MM.1S (cell line): ENCODE results near the gene SGK1.

ENCODE experiments used
- DNase-seq: peaks from one replicate; pipeline ENCODE4 v3.0.0-alpha.2; 2015
- H2AFZ ChIP-seq: fragments of 300-600 bp; sonication (generic); 2 replicates; pipeline ENCODE4 v1.6.0; 2016; ENCODE audit warnings: antibody characterized with exemption, low read length
- H3F3A ChIP-seq: fragments of 300-600 bp; sonication (generic); 2 replicates; pipeline ENCODE4 v1.6.1; 2016; ENCODE audit warnings: mild to moderate bottlenecking, antibody characterized with exemption, low read length, moderate library complexity, mixed read lengths; ENCODE audit not compliant: insufficient read depth
- H3K27ac ChIP-seq: fragments of 300-600 bp; sonication (generic); 2 replicates; pipeline ENCODE4 v1.5.1; 2016; ENCODE audit warnings: mild to moderate bottlenecking, low read length
- H3K27me3 ChIP-seq: fragments of 300-600 bp; sonication (generic); replicated peaks from 2 replicates; pipeline ENCODE4 v1.6.0; 2016; ENCODE audit warnings: low read length; ENCODE audit not compliant: insufficient read depth
- H3K36me3 ChIP-seq: fragments of 300-600 bp; sonication (generic); replicated peaks from 2 replicates; pipeline ENCODE4 v1.6.1; 2016; ENCODE audit warnings: mild to moderate bottlenecking, low read length, mixed read lengths; ENCODE audit not compliant: insufficient read depth
- H3K4me1 ChIP-seq: fragments of 300-600 bp; sonication (generic); 2 replicates; pipeline ENCODE4 v1.6.1; 2016; ENCODE audit warnings: low read length, mixed read lengths
- H3K4me2 ChIP-seq: fragments of 300-600 bp; sonication (generic); 2 replicates; pipeline ENCODE4 v1.6.0; 2016; ENCODE audit warnings: low read depth, low read length
- H3K4me3 ChIP-seq: fragments of 300-600 bp; sonication (generic); 2 replicates; pipeline ENCODE4 v1.5.1; 2016; ENCODE audit warnings: low read length, mixed read lengths
- H3K79me2 ChIP-seq: fragments of 300-600 bp; sonication (generic); 2 replicates; pipeline ENCODE4 v1.6.1; 2016; ENCODE audit warnings: mixed run types, low read length, mixed read lengths
- H3K9ac ChIP-seq: fragments of 300-600 bp; sonication (generic); 2 replicates; pipeline ENCODE4 v1.6.1; 2016; ENCODE audit warnings: low read length, mixed read lengths
- H3K9me2 ChIP-seq: fragments of 300-600 bp; sonication (generic); replicated peaks from 2 replicates; pipeline ENCODE4 v1.6.1; 2016; ENCODE audit warnings: mild to moderate bottlenecking, low read length, mixed read lengths; ENCODE audit not compliant: insufficient read depth
- H3K9me3 ChIP-seq: fragments of 300-600 bp; sonication (generic); replicated peaks from 2 replicates; pipeline ENCODE4 v1.6.1; 2016; ENCODE audit warnings: mild to moderate bottlenecking, low read length, mixed read lengths; ENCODE audit not compliant: insufficient read depth
- H4K20me1 ChIP-seq: fragments of 300-600 bp; sonication (generic); 2 replicates; pipeline ENCODE4 v1.6.1; 2016; ENCODE audit warnings: mild to moderate bottlenecking, low read length, moderate library complexity, mixed read lengths; ENCODE audit not compliant: insufficient read depth
- CTCF ChIP-seq: fragments of 300-600 bp; sonication (generic); IDR thresholded peaks from 2 replicates; pipeline ENCODE4 v1.5.1; 2016; ENCODE audit warnings: antibody characterized with exemption, low read length, mixed read lengths
- EZH2 ChIP-seq: fragments of 300-600 bp; sonication (generic); optimal IDR thresholded peaks from 2 replicates; pipeline ENCODE3; 2017; ENCODE audit warnings: low read depth, mild to moderate bottlenecking, antibody characterized with exemption, low read length, mixed read lengths
- EZH2phosphoT487 ChIP-seq: fragments of 300-600 bp; sonication (generic); IDR thresholded peaks from 2 replicates; pipeline ENCODE4 v1.6.1; 2018; ENCODE audit warnings: antibody characterized with exemption, low read length

Gene SGK1

DNA sequence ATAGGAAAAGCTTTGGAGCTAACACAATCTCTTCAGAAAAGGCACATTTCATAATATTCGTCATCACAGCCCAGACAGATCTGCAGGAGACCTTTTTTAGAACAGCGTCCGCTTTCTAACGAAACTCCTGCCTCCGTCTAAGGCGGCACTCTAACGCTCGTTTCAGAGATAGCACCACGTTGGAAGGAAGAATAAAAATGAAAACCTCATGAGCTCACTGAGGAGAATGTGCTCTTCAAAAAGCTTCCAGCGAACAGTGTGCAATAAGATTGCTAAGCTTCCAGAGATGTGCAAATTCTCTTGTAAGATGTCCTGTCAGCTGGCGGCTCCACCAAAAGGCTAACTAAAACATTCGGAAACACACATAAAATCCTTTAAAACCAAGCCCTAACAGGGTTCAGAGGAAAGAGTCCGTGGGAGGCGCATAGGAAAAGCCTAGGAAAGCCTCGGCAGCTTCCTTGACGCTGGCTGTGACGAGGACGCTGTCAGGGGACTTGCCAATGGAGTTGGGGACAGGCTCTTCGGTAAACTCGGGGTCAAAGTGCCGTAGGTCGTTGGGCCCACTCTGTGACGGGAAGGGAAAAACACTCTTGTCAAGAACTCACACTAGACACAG, 147.9 kb downstream of the SGK1 start:
- Histone ChIP-seq H3K4me3 (no peak overlapping the region), H2AFZ (no peak overlapping the region), H3K36me3 (peaks cover 29% of the 10 kb centered on the region), H3K79me2 (peaks cover 40% of the 10 kb centered on the region), H3K9me3 (no peaks in the 10 kb centered on the region), H3K9me2 (no peaks in the 10 kb centered on the region), H4K20me1 (0 out of 2 replicates have a peak, but pooled peaks cover 10% of the 10 kb centered on the region), H3K9ac (no peak overlapping the region), H3K4me2 (no peak overlapping the region), H3K27me3 (no peaks in the 10 kb centered on the region), H3K27ac (no peak overlapping the region), H3K4me1 (peaks cover 16% of the 10 kb centered on the region), H3F3A (peaks cover 44% of the 10 kb centered on the region)
- TF ChIP-seq EZH2: no peak
- no peak for TF ChIP-seq EZH2phosphoT487
- TF ChIP-seq CTCF: no peak
- DNase-seq: no peak

GRCh38 chr6:134168590-134169208, 149.2 kb downstream of the SGK1 start:
- Histone ChIP-seq H3K4me3 (no peak overlapping the region), H4K20me1 (0 out of 2 replicates have a peak, but pooled peaks cover 9% of the 10 kb centered on the region), H3K79me2 (peaks cover 30% of the 10 kb centered on the region), H3K27me3 (no peaks in the 10 kb centered on the region), H3K27ac (no peak overlapping the region), H2AFZ (no peak overlapping the region), H3K9ac (no peak overlapping the region), H3K9me2 (no peaks in the 10 kb centered on the region), H3K9me3 (no peaks in the 10 kb centered on the region), H3K36me3 (peaks cover 29% of the 10 kb centered on the region), H3K4me1 (peaks cover 16% of the 10 kb centered on the region), H3K4me2 (no peak overlapping the region), H3F3A (peaks cover 38% of the 10 kb centered on the region)
- TF ChIP-seq EZH2phosphoT487 (no peak), CTCF (no peak), EZH2 (no peak)
- DNase-seq: no peak

GRCh38 chr6:134166511-134167261, 151.2 kb downstream of the SGK1 start:
- Histone ChIP-seq H4K20me1 (no peaks in the 10 kb centered on the region), H3K9ac (no peak overlapping the region), H3K9me2 (no peaks in the 10 kb centered on the region), H3K9me3 (no peaks in the 10 kb centered on the region), H3F3A (peaks cover 29% of the 10 kb centered on the region), H3K27me3 (no peaks in the 10 kb centered on the region), H3K36me3 (peaks cover 19% of the 10 kb centered on the region), H3K79me2 (peaks cover 10% of the 10 kb centered on the region), H3K4me1 (peaks cover 3% of the 10 kb centered on the region; the same call in 1 of the 2 replicates), H3K4me2 (no peak overlapping the region), H2AFZ (no peak overlapping the region), H3K4me3 (no peak overlapping the region), H3K27ac (no peak overlapping the region)
- DNase-seq: no peak
- TF ChIP-seq CTCF (no peak), EZH2phosphoT487 (no peak), EZH2 (no peak)
